Endometrial microvascular endothelial cells (primary cell): ENCODE measurements around the gene MRPS23. TPM values are rescaled to one million over a fixed set of nuclear protein-coding genes. Genes with fewer than 3 reads are reported as not detected.

Source experiments
- in situ Hi-C: cut with HindIII; loops from 2 replicates; pipeline ENCODE4 v1.10.0; 2017; ENCODE audit warnings: low sequenced_read_pairs, low pct_unique_long_range_greater_than_20kb; ENCODE audit errors: inconsistent ontology term
- total RNA-seq: library from RNA; depleted of rRNA; stranded (reverse); fragments of >200 nt; gene quantifications from one replicate; pipeline ENCODE4 v1.2.3, GENCODE V29; 2015; ENCODE audit errors: inconsistent ontology term

The MRPS23 gene
- total RNA-seq, 1 donor from 2014 or later = 94.2 TPM

DNA sequence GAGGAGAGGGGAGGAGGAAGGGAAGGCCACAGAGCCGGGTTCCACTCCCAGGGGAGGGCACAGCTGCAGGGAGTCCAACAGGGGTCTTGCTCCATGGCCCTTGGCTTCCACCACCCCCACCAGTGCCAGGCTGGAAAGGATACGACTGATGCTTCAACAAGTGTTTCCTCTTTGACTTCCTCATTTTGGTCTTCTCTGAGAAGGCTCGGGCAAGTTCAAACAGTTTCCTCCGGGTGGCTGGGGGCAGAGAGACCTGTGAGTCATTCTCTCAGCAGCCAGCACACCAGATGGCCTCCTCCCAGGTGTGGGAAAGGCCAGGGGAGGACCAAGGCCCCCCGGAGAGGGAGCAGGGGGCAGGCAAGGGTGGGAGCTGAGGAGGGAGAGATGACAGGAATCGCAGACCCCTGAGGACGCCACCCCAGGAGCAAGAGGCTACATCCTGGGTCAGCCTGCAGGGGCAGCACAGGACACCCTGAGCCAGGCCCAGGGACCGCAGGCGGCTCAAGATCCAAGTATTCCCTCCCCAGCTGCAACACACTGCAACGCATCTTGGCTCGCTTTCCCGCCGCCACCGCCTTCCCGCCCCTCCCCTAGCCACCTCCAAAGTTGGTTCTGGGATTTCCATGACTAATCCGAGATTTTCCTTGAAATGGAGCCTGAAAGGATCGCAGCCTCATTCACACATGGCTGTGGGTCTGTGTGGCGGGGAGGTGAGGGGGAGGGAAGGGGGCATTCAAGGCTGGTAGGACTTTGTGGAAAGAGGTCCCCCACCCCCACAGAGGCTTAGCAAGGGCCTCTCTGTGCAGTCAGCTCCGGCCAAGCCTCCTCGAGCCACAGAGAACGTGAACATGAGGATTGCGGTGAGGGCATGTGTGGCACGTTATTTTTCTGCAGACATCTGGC is 18.4 kb upstream of the MRPS23 start:
- in situ Hi-C loops = no loop called here

DNA sequence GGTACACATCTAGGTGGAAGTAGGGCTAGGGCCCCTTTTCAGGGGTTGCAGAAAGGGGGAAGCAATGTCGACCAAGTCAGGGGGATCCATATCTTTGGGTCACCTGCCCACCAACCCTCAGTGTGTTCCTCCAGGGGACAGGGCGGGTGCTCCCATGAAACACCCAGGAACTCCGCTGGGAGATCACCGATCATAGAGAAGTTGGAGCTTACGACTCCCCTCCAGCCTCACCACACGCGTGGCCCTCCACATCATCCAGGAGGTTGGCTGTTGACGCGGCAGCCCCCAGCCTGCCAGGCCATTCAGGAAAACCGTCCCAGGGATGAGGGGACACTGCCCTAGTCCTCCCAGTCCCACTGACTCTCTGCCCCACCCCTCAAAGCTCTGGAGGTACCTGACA is 17.3 kb upstream of the MRPS23 start:
- in situ Hi-C loops = no loop called here

DNA sequence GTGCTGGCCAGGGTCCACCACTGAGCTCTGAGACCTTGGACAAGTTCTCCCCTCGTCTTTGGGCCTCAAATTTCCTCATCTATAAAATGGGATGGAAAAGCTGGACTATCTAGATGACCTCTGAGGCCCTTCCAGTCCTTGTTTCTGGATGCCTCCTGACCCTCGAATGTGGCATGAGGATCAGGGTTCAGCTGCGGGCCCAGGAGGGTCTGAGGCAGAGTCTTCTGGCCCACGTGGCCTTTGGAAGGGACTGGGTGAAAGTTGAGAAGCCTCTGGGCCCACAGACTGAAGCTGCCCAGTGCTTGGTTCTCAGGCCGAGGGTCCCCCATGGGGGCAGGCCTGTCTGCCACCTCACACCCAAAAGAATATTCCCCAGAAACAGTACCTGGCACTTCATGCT is 16.9 kb upstream of the MRPS23 start:
- in situ Hi-C loops = no loop called here

DNA sequence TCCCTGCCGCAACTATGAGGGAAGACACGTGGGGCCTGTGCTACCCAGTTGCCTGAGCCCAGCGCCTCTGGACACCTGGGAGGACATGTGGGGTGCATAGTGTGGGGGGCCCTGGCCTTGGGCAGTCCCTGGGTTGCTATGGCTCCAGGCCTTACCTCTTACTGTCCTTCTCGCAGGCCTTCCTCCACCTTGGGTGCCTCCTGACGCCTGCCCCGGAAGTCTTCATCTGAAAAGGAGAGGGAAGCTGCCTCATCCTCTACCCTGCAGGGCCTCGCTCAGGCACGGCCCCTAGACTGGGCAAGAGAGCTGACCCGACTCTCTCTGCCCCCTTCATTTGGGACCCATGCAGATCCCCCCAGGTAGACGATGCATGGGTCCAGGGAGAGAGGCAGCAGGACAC is 16.5 kb upstream of the MRPS23 start:
- in situ Hi-C loops = no loop called here

DNA sequence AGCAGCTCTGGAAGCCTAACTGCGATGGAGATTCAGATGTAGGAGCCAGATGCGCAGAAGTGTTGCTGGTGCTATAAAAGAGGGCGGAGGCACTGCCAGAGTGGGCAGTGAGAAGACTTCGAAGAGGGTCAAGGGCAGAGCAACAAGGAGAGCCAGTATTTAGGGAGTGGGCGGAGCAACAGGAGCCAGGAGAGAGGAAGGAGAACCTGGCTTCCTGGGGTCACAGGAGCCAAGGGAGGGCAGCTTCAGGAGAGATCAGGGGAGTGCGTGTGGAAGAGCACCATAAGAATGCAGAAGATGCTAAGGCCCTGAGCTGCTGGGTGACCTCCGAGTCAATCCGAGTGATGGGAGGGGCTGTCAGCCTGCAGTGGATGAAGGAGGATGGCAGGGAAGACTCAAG is 14.4 kb upstream of the MRPS23 start:
- in situ Hi-C loops = no loop called here

DNA sequence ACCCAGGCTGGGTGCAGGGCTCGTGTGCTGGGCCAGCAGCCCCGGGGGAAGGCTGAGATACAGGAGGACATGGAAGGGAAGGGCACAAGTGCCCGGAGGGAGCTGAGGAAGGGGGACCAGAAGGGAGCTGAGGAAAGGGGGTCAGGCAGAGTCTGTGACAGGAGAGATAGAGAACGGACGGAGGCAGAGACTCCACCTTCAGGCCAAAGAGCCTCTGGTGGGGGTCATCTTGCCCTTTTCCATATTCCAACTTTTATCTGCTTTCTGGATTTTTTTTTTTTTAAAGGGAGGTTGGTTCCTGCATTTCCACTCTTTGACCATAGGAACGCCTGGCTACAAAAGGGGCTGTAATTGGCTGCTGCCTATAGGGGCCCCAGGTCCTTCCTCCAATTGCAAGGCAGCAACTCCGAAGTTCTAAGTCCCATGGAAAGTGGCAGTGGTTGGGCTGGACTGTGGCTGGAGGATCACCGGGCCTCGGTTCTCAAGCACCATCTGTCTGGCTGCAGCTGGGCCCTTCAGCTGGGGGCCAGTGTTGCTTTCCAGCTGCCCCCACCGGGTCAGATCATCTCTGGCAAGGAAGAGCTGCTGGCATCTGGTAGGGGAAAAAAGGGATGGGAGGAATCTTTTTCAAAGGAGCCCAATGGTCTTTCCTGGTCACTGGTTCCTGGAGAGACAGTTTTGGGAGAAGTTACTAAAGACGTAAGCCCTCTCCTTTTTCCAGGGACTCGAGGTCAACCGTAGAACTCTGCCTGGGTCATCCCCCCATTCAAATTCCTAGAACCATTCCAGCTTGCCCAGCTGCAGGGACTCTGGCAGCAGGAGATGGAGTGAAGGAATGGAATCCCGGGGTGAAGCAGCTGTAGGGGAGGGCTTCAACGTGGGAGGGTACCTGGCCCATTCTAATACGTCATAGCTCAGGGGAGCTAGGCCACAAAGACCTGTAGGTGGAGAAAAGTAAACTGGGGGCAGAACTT is 13.1 kb upstream of the MRPS23 start:
- in situ Hi-C loops = no loop called here

DNA sequence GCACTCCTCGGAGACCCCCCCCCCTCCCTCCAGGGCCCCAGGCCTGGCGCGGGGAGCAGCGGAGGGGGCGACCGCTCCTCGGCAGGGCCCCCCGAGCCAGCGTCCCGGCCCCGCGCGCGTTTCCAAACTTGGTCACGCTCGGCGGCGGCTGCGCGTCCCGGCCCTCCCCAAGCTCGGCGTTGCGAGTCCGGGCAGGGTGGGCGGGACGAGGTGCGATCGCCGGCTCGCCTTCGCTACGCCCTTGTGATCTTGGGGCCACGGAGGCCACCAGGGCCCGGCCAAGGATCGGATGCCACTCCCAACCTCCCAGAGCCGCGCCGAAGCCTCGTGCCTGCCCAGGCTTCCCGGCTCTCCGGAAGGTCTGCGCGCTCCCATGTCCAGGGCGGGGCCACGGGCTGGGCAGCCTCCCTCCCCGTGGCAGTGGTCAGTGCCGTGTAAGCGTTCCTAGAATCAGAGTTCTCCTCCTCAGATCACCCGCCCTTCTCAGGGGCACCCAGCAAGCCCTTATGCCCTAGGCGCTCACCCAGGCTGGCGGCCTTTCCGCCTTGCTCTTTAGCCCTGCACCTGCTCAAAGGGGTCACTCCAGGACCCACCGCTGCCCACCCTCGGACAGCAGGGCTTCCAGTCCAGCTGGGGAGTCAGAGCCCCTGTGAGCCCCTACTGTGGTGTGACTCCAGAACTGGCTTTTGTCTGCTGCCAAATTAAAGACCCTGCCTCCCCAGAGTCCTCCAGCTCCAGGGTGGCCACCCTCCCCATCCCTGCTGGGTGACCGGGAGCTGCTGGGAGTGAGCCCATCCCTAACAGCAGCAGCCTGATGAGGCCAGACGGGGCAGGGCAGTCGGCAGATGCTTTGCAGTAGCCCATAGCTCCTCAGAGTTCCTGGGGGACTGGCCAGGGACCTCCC is 12.2 kb upstream of the MRPS23 start:
- in situ Hi-C loops = no loop called here

DNA sequence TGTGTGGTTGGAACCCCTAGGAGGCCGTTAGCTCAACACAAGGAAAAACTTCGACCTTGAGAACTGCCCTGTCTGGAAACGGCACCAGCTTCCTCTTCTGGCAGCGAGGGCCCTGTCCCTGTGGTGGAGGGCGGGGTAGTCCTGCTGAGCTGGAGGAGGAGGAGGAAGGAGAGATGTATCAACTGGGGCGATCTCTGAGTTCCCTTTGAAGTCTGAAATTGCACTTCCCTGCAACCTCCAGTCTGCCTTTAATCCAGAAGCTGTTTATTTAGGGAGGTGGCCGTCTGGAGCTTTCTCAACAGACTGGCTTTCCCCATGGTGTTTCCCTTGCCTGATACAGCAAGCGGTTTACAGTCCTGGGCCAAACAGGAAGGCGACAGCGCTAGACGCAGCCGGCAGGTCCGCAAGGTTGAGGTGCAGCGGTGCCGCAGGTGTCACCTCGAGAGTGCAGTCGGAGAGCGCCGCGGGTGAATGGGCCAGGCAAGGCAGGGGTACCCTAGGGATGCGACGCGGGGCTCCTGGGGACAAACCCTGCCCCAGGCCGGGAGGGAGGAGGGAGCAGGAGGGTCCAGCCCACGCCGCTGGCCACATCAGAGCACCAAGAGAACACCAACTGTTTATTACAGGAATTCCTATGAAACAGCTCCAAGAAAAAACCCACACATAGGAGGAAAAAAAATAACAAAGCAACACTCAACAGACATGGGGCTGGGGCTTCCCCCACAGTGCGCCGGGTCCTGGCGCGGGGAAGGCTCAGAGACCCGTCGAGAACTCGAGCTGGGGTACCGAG is 11.4 kb upstream of the MRPS23 start:
- in situ Hi-C loops = no loop called here

DNA sequence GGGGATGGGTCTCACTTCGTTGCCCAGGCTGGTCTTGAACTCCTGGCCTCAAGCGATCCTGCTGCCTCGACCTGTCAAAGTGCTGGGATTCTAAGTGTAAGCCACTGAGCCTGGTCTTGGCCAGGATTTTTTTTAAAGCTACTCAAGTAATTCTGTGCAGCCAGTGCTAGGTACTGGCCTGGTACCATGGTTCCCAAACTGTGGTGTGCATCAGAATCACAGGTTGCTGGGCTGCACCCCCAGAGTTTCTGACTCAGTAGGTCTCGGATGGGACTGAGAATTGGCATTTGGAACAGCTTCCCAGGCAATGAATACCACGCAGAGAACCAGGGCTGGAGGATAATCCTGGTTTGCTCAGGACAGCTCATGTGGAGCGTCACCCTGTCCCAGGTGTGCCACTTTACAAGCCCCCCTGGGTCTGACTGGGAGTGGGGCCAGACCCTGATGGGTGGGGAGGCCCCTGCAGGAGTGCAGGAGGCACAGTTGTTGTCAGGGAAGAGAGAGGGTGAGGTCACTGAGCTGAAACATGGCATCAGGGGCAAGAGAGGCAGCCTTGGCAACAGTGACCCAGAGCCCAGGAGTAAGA is 10.7 kb upstream of the MRPS23 start:
- in situ Hi-C loops = no loop called here

DNA sequence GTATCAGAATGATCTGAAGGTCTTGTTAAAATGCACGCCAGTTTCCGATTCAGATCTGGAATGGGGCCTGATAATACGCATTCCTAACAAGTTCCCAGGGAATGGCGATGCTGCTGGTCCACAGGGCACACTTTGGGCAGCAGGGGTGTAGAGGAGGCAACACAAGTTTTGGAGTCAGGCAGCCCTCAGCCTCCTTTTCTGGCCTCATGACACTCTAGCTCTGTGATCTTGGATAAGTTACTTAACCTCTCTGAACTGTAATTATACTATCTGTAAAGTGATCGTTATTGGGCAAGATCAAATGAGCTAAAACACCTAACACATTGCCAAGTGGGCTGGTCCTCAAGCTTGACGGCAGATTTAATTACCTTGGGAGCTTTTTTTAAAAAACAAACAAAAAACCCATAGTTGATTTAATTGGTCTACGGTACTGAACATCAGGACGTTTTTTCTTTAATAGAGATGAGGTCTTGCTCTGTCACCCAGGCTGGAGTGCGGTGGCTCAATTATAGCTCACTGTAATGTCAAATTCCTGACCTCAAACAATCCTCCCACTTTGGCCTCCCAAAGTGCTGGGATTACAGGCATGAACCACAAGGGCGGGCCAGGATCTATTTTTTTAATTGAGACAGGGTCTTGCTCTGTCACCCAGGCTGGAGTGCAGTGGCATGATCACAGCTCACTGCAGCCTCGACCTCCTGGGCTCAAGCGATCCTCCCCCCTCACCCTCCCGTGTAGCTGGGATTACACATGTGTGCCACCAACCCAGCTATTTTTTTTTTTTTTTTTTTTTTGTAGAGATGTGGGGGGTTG is 10.0 kb upstream of the MRPS23 start:
- in situ Hi-C loops = loop anchor here (5.0 kb wide), 1 partner anchor 132 kb away; no protein-coding TSS in a partner anchor

DNA sequence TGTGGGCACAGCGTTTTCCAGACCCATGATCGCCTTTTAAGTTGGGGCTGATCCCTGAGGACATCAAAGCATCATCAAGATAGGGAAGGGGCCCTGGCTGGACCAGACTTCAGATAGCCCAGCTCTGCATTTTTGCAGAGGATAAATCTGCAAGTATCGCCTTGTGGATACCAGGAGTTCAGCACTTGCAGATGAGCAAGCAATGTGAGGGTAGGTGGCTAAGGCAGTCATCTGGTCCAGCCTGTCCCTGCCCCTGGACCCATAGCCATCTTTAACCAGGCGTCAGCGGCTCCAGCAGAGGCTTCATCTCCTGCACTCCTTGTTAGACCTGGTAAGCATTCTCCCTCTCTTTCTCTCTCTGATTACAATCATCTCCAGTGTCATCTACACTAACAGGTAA is 9.0 kb upstream of the MRPS23 start:
- in situ Hi-C loops = loop anchor here (5.0 kb wide), 1 partner anchor 133 kb away; no protein-coding TSS in a partner anchor

DNA sequence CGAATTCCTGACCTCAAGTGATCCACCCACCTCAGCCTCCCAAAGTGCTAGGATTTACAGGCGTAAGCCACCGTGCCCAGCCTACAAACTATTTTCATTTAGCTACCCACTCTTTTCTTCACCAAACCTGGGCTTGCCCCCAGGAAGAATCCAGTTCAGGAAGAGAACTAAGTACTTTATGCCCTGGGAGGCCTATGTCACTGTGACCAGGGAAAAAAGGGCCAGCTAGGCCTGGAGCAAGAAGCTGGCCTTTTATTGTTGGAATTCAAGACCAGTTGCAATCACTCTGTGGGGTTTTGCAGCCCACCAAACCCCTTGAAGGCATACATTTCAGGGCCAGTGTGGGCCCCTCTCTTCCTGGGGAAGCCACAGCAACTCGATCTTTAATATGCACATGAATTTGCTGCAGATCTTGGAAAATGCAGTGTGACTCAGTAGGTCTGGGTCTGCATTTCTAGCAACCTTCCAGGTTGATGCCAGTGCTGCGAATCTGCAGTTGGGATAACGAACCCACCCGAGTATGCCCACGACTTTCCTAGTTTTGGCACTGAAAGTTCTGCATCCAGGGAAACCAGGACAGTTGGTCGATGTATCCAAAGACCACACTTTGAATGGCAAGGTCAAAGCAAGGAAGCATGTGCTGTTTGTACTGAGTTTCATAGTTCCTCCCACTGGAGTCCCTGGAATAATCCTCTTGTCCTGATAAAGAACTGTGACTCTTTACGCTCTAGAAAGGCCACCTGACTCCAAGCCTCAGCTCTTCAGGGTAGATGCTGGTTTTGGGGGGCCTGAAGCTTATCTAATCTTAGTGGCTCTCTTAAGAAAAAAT is 7.2 kb upstream of the MRPS23 start:
- in situ Hi-C loops = loop anchor here (5.0 kb wide), 1 partner anchor 135 kb away; no protein-coding TSS in a partner anchor

DNA sequence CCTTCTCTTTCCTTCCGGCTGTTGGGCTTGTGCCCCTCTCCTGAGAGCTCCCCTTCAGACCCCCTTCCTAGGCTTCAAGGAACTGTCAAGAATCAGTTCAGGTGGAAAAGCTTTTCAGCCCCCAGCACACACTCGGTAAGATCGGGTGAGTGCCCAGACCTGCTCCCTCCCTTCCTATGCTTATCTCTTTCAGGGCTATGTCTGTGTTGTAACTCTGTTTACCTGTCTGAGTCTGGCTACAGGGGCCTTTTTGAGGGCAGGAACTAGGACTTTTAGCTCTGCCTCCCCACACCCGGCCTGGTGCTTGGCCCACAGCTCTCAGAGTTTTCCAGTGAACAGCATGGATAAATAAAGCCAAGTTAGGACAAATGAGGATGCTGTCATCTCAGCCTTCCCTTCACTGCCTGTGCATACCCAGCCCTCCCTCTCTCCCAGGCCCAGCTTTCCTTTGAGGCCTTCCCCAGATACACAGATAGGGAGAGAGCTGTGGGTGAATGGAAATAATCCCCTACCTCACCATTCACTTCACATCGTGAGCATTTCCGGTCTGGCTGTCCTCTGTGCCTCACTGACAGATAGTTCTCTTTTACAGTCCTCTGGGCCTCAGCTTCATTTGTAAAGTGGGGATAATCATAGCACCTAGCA is 5.7 kb upstream of the MRPS23 start:
- in situ Hi-C loops = loop anchor here (5.0 kb wide), 1 partner anchor 137 kb away; no protein-coding TSS in a partner anchor

DNA sequence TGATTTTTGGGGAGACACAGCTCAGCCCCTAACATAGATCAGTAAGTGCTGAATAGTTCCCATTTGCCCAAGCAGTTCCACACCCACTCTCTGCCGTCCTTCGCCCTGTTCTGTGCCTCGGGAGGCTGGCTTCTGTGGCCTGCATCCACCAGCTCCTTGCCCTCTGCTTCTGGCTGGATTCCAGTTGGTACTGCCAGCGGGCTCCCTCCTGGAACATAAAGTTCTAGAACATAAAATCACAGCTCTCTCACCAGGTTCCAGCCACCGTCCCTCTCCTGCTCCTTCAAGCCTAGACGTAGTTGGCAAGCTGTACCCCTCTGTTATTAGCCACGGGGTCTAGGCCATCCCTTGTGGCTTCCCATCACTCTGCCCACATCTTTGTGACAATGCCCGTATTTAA is 3.9 kb upstream of the MRPS23 start:
- in situ Hi-C loops = no loop called here

DNA sequence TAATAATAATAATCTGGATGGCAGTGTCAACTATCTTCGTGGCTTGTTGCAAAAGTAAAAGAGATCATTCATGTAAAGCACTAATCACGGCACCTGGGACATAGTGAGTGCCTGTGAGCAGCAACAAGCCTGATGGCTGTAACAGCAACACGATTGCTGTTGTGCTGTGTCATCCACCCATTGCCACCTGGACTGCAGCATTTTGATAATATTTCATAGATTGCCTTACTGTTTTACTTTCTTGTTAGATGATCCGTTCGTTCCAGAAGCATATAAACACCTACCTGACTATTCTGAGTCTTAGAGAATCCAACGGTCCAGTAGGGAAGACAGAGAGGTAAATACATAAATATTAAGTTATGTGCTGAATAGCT is 3.1 kb upstream of the MRPS23 start:
- in situ Hi-C loops = no loop called here
